NCI-H1417 (cell line): ENCODE data around the gene P4HTM.

ENCODE experiments used
- DNase-seq, 3 experiments: peaks; one replicate each; lab custom pipeline; 2025; lab: John Stamatoyannopoulos, UW

The P4HTM gene

GRCh38 chr3:49025005-49025792 is 35.2 kb downstream of the P4HTM start:
- no peak for DNase-seq

GRCh38 chr3:49025793-49026520 is 35.9 kb downstream of the P4HTM start:
- no peak for DNase-seq

GRCh38 chr3:49026536-49026935 is 36.5 kb downstream of the P4HTM start:
- no peak for DNase-seq

- DNase-seq: no peak
Measured at GRCh38 chr3:49027634-49028033, 37.6 kb downstream of the P4HTM start.

- DNase-seq: peak in 1 of 3 experiments; percentile 26
Measured at GRCh38 chr3:49028298-49028672, 38.2 kb downstream of the P4HTM start.

GRCh38 chr3:49028673-49029562 is 38.9 kb downstream of the P4HTM start, which contains the start of gene IMPDH2:
TSS of gene IMPDH2 (minus strand) at chr3:49029398. CDS start at chr3:49029350, 48 bp downstream.
- peak; percentile 84 to 90 (median 89) for DNase-seq

GRCh38 chr3:49029563-49029884 is 39.5 kb downstream of the P4HTM start:
- no peak for DNase-seq

GRCh38 chr3:49030321-49030720 is 40.3 kb downstream of the P4HTM start:
- no peak for DNase-seq

GRCh38 chr3:49032646-49033304 is 42.7 kb downstream of the P4HTM start:
- no peak for DNase-seq

GRCh38 chr3:49034650-49035049 is 44.6 kb downstream of the P4HTM start:
- no peak for DNase-seq

- DNase-seq: no peak
Measured at GRCh38 chr3:49035281-49035680, 45.2 kb downstream of the P4HTM start.

GRCh38 chr3:49053543-49053942 is 63.5 kb downstream of the P4HTM start:
- no peak for DNase-seq

GRCh38 chr3:49054344-49054862 is 64.4 kb downstream of the P4HTM start:
- DNase-seq: no peak
